EH (cell line): ENCODE measurements around the gene GPRC5C.
"Not testable (repeated sequence)": the region's sequence is repeated elsewhere in the genome, so short reads cannot be mapped to it uniquely, and the experiment has no call there.

Experiments used
- DNase-seq: peaks from one replicate; pipeline ENCODE4 v3.0.0-alpha.2; 2015; ENCODE audit warnings: low read depth

GPRC5C gene

DNA sequence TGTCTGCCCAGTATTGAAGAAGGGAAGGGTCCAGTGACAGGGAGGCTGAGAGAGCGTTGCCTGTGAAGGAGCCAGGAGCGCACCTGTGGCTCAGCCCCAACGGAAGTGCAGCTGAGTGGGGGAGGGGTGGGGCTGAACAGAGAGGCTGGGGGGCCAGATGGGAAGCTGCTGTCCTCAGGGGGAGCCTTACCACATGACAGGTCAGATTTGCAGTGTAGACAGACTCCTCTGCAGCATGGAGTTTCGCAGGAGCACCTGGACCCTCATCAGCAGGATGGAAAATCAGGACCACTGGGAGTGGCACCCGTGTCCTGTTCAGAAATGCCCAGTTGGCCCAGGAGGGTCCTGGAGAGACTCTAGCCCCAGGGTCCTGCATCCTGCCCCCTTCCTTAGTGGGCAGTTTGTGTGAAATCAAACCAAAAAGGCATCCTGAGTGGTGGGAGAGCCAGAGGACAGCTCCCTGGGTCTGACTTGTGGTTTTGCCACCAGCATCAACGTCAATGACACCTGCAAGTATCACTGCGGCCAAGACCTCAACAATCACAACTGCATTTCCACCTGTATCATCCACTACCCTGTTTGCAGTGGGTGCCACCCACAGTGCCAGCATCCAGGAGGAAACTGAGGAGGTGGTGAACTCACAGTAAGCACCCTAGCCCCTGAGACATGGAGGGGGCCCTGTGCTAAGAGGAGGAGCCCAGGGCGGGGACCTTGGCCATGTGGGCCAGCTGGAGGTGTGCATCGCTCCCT is 42.3 kb downstream of the GPRC5C start:
- no peak for DNase-seq

DNA sequence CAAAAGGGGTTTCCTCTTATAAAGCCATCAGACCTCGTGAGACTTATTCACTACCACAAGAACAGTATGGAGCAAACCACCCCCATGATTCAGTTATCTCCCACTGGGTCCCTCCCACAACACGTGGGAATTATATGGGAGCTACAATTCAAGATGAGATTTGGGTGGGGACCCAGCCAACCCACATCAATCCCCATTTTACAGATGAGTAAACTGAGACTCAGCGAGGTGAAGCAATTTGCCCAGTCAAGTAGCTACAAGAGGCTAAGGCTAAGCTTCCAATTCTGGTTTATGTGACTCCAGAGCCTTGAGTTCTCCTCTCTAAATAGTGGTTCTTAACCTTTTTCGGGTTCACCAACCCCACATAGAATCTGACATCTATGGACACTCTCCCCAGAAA is 43.3 kb downstream of the GPRC5C start:
- DNase-seq = no peak

- no peak for DNase-seq
These were observed 45.5 kb downstream of the GPRC5C start for GRCh38 chr17:74477411-74477810.

- DNase-seq = no peak
These were observed 46.7 kb downstream of the GPRC5C start for GRCh38 chr17:74478420-74479100.

DNA sequence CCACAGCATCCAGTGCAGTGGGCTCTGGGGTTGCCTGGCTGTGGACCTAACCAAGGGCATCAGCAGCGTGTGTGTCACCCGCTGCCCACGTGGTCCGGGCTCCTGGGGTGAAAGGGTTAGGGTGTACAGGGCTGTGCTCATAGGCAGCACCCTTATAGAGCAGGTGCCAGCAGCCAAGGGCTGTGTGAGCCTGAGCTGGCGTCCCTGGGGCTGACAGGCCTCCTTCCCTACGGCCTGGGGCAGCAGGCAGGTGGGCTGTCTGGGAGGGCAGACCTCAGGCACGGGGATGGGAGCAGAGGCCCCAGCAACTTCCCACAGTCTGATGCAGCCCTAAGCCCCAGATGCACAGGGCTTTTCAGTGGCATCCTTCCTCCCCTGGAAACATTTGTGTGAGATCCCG is 48.4 kb downstream of the GPRC5C start:
- no peak for DNase-seq

- DNase-seq = no peak
These were observed 49.7 kb downstream of the GPRC5C start for GRCh38 chr17:74481621-74482020.

DNA sequence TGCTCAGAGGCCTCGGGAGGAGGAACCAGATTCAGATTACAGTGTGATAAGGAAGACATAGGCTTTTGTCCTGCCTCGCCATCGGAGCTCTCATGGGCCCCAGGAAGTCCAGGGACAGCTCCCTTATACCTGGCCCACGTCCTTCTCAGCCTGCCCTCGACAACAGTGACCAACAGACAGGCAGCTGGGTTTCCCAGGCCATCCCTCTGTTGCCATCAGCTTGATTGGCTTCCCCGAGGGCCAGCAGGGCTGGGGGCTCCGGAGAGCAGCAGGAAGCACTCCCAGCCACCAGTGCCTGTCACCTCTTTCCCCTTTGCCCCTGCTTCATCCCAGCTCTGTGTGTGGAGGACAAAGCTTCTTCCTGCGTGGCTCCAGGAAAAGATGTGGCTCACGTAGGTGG is 52.2 kb downstream of the GPRC5C start:
- DNase-seq = no peak

DNA sequence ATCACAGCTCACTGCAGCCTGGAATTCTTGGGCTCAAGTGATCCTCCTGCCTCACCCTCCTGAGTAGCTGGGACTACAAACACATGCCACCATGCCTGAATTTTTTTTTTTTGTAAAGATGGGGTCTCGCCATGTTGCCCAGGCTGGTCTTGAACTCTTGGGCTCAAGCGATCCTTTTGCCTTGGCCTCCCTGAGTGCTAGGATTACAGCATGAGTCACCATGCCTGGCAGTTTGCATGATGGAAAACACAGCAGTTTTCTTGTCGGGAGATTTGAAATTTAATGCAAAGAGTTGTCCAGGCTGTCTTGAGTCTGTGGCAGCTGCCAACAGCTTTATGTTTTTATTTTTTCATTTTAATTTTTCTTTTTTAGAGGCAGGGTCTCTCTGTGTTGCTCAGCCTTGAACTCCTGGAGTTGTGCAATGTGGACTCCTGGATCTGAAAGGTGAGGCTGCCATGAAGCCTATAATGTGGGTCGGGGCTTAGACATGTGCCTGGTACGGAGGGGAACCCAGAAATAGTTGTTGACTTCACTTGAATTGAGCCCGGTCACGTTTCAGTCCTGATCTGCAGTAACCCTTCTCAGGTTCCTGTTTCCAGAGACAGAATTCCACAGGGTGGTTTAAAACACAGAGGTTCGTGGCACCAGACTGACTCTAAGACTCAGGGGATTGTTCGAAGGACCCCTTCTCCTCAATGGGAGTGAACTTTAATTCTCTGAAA is 53.3 kb downstream of the GPRC5C start:
- DNase-seq = no peak

DNA sequence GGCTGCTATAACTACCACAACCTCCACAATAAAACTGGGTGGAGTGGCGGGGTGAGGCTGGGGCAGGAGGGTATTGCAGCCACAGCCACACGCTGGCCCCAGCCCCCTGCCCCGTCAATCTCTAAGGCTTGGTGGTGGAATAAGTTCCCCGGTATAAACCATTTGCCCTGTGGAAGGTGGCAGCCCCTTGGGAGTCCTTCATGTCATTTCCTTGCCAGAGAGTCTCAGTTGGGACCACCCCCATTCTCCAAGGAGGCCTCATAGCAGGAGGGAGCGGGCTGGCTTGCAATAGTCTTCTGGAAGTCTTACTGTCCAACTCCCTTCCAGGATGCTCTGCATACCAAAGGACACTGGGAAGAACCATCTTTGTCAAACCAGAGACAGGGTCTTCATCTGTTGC is 54.0 kb downstream of the GPRC5C start:
- no peak for DNase-seq

DNA sequence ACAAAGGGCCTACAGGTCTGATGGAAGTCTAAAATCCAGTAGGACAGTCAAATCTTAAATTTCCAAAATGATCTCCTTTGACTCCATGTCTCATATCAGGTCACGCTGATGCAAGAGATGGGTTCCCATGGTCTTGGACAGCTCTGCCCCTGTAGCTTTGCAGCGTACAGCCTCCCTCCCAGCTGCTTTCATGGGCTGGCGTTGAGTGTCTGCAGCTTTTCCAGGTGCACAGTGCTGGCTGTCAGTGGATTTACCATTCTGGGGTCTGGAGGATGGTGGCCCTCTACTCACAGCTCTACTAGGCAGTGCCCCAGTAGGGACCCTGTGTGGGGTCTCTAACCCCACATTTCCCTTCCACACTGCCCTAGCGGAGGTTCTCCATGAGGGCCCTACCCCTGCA is 56.4 kb downstream of the GPRC5C start:
- DNase-seq = not testable (repeated sequence)

DNA sequence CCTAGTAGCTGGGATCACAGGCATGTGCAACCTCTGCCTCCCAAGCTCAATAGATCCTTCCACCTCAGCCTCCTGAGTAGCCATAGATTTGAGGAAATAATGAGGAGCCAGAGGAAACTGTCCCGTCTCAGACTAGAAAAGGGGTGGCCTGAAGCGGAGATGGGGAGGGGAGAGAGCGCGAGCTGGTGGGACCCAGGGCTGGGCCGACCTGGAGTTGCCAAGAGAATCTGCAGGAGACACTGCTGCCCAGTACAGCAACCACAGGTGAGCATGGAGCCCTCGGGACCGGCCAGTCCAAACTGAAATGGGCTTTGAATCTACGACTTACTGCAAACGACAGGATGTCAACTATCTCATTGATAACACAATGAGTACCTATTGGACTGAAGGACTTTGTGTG is 58.8 kb downstream of the GPRC5C start:
- DNase-seq = no peak

DNA sequence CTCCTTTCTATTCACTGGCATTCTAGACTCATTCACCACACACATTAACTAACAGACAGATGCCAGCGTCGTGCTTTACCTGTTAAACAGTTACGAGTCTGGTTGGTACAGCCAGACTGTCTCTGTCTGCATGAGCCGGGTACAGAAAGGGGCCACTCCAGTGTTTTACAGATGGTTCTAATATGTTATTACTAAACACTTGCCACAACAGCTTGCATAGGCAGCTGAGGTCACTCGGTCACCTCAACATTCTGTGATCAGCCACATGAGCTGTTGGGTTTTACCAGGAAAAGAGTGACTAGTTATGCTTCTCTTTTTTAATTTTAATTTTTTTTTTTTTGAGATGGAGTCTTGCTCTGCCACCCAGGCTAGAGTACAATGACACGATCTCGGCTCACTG is 59.7 kb downstream of the GPRC5C start:
- no peak for DNase-seq

- DNase-seq = peak; percentile 30
These were observed 61.5 kb downstream of the GPRC5C start for GRCh38 chr17:74493331-74493833.
